ENCODE results near the gene BDKRB2.

GRCh38 chr14:96182546-96182945 is 22.1 kb upstream of the BDKRB2 start:
- no peak for TF ChIP-seq CTCF (conservative IDR thresholded peaks at IDR 0.05; ENCODE audit: low read depth, low read length)
- TF ChIP-seq EZH2 (IDR thresholded peaks at IDR 0.05; ENCODE audit: borderline replicate concordance, low read depth, low read length, poor library complexity, severe bottlenecking) = no peak

Measured in A673 (cell line).